Heart left ventricle (tissue), 13 donors: Measurements from ENCODE around the gene ARHGAP15.

Experiments
- POLR2A ChIP-seq, 2 donors: fragments of 450-650 bp; IDR thresholded peaks; one replicate each; pipeline ENCODE4 v1.6.1; 2017; ENCODE audit warnings: antibody characterized with exemption in 2 of 2, mild to moderate bottlenecking in 2 of 2, moderate library complexity in 2 of 2
- TF ChIP-seq, protein P1 (sequence below), 12 donors: fragments of 200-600 bp; sonication (generic) in 4 of 12; IDR thresholded peaks; one replicate each; pipeline versions ENCODE4 v1.5.0 to v1.8.0; 2018 to 2022; ENCODE audit warnings: antibody characterized with exemption in 12 of 12, mild to moderate bottlenecking in 5 of 12
- donor health status: ischemic (EF 13 %, LVEDD 7.1; RV severe dilation, severe dysfunction).
- donor health status: DM: no; HTN: yes; CAD: no.
- donor health status: DM: no; HTN: no; CAD: no.
- donor health status: ischemic (EF 25% LVEDD 6.9; RV normal size, moderate dysfunction).
- donor health status: ischemic (EF 25% LVEDD 5.7; RV mildly dilated, moderate dysfunction).
- donor health status: ischemic (EF 35%, LVEDD 5.7; RV mildly dilated, moderate dysfunction).
- donor health status: nonischemic (EF 11% LVEDD 7.7; RV severe dilation, severe dysfunction).
- donor health status: DM: yes; HTN: yes; CAD: no.
- donor health status: PGD.
- donor health status: ischemic (EF 29% LVEDD 5.4; RV normal size, mild dysfunction).
- donor health status: nonischemic (EF 23%, LVEDD 6.1; RV moderate dilation, normal function).

DNA sequence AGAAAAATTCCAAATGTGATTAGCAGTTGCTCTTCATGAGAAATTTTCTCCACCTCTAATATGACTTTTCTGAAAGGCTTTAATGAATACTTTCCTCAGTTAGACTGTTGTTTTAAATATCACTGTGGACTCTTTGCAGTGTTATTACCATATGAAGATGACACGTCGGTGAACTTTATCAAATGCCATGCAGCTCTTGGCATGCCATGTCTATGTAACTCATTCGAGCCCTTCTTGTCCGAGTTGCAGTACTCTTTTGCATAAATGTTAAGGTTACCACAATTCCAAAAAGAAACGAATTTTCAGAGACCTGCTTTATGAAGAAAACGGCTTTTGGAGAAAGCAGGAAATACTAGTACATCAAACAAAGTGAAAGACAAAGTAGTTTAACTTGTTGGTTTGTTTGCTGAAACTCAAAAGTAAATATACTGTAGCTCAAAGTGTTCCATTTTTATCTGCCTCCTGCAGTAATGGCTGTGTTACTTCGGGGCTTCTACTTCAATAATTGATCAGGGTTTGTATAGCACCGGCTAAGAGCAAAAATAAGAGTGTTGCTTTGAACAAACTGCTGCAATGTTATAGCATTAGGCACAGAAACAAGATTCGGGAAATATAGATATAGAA lies 204.1 kb downstream of the ARHGAP15 start:
- TF ChIP-seq, protein P1, sequence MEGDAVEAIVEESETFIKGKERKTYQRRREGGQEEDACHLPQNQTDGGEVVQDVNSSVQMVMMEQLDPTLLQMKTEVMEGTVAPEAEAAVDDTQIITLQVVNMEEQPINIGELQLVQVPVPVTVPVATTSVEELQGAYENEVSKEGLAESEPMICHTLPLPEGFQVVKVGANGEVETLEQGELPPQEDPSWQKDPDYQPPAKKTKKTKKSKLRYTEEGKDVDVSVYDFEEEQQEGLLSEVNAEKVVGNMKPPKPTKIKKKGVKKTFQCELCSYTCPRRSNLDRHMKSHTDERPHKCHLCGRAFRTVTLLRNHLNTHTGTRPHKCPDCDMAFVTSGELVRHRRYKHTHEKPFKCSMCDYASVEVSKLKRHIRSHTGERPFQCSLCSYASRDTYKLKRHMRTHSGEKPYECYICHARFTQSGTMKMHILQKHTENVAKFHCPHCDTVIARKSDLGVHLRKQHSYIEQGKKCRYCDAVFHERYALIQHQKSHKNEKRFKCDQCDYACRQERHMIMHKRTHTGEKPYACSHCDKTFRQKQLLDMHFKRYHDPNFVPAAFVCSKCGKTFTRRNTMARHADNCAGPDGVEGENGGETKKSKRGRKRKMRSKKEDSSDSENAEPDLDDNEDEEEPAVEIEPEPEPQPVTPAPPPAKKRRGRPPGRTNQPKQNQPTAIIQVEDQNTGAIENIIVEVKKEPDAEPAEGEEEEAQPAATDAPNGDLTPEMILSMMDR (IDR thresholded peaks at IDR 0.05) = no peak
- TF ChIP-seq POLR2A (IDR thresholded peaks at IDR 0.05) = no peak
